ENCODE measurements around the gene DGKI. TPM values are rescaled to one million over a fixed set of nuclear protein-coding genes. Genes with fewer than 3 reads are reported as not detected.

DGKI gene
- total and polyA plus RNA-seq, 11 donors = 0.36 to 4.6 (median 1.0) TPM

DNA sequence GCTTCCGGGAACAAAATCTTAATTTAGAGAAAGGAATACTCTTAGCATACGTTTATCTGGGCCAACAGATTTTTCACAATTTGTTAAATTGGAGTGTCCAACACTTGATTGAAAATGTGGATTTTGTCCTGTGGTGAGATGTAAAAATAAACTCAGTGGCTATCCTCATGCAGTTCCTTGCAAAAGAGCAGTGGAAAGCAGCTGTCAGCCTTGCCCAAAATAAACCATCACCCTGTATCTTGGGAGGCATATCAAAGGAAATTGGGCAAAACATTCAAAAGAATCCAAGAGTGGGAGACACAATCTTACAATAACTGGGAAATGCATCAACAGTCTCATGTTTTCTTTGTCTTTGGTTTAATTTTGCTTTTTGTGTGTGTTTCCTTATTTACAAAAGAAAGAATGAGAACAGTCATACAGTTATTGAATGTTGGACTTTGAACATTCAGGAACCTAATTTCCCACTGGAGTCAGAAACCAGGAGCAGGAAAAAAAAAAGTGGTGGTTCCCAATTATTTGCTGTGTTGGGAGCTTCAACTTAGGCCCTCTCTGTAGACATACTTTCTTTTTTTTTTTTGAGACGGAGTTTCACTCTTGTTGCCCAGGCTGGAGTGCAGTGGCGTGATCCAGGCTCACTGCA is 44.4 kb upstream of the DGKI start:
- intact Hi-C loops (cut with DNase I) = loop anchor here in 1 of 10 donors (10.0 kb wide), 2 partner anchors 76 to 844 kb away; no protein-coding TSS in a partner anchor
- H3K27ac ChIP-seq = peak overlapping the region in 8 of 12 donors; percentile 36 to 65 (median 52)
- peaks cover 0 to 29% (median 12%) of the 10 kb centered on the region in 12 donors for H3K4me1 ChIP-seq
- no peak for TF ChIP-seq CTCF (IDR thresholded peaks at IDR 0.05)
- no peak for TF ChIP-seq POLR2A (IDR thresholded peaks at IDR 0.05)
- no peaks in the 10 kb centered on the region for H3K9me3 ChIP-seq
- WGBS, 4 donors = 62 to 69% (median 68%) methylated on average over 4 of the region's 4 CpGs
- DNase-seq = no peak
- ATAC-seq = peak in 1 of 4 donors; percentile 21
- H3K4me3 ChIP-seq = no peak overlapping the region
- peaks cover 0 to 76% (median 56%) of the 10 kb centered on the region in 9 donors for H3K36me3 ChIP-seq
- no peaks in the 10 kb centered on the region for H3K27me3 ChIP-seq

GRCh38 chr7:137890449-137890921 is 43.7 kb upstream of the DGKI start:
- ATAC-seq (peak; percentile 67 to 93 (median 91)), DNase-seq (peak in 4 of 5 donors; percentile 54 to 79 (median 60))
- intact Hi-C loops (cut with DNase I) = loop anchor here in 1 of 10 donors (10.0 kb wide), 2 partner anchors 76 to 844 kb away; no protein-coding TSS in a partner anchor
- H3K27ac ChIP-seq = peak overlapping the region in 9 of 12 donors; percentile 6 to 65 (median 48)
- peaks cover 0 to 76% (median 56%) of the 10 kb centered on the region in 9 donors for H3K36me3 ChIP-seq
- no peak for TF ChIP-seq POLR2A (IDR thresholded peaks at IDR 0.05)
- TF ChIP-seq CTCF (IDR thresholded peaks at IDR 0.05) = no peak
- 23 to 45% (median 37%) methylated on average over 3 of the region's 3 CpGs for WGBS, 4 donors
- no peaks in the 10 kb centered on the region for H3K27me3 ChIP-seq
- no peak overlapping the region for H3K4me3 ChIP-seq
- H3K4me1 ChIP-seq = peaks cover 0 to 32% (median 14%) of the 10 kb centered on the region in 12 donors
- H3K9me3 ChIP-seq = no peaks in the 10 kb centered on the region

DNA sequence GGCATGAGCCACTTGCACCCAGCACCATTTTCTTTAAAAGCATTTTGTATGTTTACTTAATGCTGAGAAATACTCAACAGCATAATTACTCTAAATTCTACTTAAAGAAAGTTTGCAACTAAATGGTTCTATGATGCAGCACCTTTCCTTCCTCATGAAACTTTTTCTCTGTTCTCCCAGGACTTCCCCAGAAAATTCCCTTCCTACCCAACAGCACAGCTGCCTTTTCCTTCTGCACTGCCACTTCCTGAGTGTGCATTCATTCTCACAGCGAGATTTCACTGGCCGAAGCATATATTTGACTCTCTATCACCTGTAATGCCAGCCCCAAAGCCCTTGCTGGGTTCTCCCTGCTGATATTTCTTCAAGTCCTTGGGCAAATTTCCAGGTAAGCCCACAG is 41.5 kb upstream of the DGKI start:
- Histone ChIP-seq H3K4me3 (no peak overlapping the region), H3K36me3 (peaks cover 3 to 76% (median 57%) of the 10 kb centered on the region in 9 donors), H3K27ac (no peak overlapping the region), H3K27me3 (no peaks in the 10 kb centered on the region), H3K4me1 (peaks cover 0 to 32% (median 14%) of the 10 kb centered on the region in 12 donors), H3K9me3 (no peaks in the 10 kb centered on the region)
- no peak for TF ChIP-seq CTCF (IDR thresholded peaks at IDR 0.05)
- TF ChIP-seq POLR2A (IDR thresholded peaks at IDR 0.05) = no peak
- intact Hi-C loops (cut with DNase I) = no loop called here
- ATAC-seq = no peak
- no peak for DNase-seq
- WGBS, 4 donors = 71 to 84% (median 78%) methylated on average over 2 of the region's 2 CpGs

GRCh38 chr7:137886746-137887145 is 40.0 kb upstream of the DGKI start:
- 58 to 76% (median 72%) methylated on average over 2 of the region's 2 CpGs for WGBS, 4 donors
- TF ChIP-seq CTCF (IDR thresholded peaks at IDR 0.05) (no peak), POLR2A (IDR thresholded peaks at IDR 0.05) (no peak)
- H3K27me3 ChIP-seq = no peaks in the 10 kb centered on the region
- H3K36me3 ChIP-seq = peaks cover 3 to 81% (median 58%) of the 10 kb centered on the region in 9 donors
- H3K4me3 ChIP-seq = no peak overlapping the region
- peaks cover 0 to 32% (median 14%) of the 10 kb centered on the region in 12 donors for H3K4me1 ChIP-seq
- ATAC-seq (no peak), DNase-seq (no peak)
- no peak overlapping the region for H3K27ac ChIP-seq
- H3K9me3 ChIP-seq = peaks cover 0 to 6% (median 0%) of the 10 kb centered on the region in 12 donors
- intact Hi-C loops (cut with DNase I) = no loop called here
